Hippocampal formation (tissue), 2 donors: Measurements from ENCODE around the gene OGDHL.
A peak's percentile ranks its signal among the peaks of the same experiment; 100 is the strongest.
"Not testable (repeated sequence)": the region's sequence is repeated elsewhere in the genome, so short reads cannot be mapped to it uniquely, and the experiment has no call there.

ENCODE experiments used
- DNase-seq, 2 donors: peaks; one replicate each; lab custom pipeline; 2025; lab: John Stamatoyannopoulos, UW

The OGDHL gene

DNA sequence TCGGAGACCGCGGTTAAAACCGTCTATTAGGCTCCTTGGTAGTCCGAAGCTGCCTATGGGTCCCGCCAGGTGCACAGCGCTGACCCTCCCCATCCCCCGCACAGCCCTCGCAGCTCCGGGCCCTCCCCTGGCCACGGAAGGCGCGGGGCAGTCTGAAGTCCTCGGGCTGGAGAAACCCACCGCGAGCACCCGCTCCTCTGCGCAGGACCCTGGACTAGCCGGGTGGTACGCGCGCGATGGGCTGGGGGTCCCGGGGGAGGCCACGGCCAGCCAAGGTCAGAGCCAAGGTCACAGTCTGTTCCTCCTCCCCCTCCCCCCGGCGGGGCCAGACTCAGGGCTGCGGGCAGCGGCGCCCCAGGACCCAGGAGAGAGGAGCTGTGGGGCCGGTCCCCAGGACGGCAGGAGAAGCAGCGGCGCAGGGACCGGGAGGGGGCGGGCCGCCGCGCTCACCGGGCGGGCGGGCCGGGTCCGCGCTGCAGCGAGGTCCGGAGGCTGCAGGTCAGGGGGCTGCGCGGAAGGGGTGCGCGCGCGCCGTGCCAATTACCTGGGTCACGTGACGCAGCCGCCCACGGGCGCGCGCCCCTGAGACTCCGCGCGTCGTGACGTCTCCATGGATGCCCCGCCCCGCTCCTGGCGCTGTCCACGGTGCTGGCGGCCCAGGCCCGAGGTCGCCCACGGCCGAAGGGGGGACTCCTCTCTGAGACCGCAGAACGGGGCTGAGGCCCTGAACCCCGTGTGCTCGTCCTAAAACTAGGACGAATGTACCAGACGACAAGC, at the start of gene OGDHL:
Gene OGDHL (minus strand): TSS at position 535 of the 777 bp plus-strand sequence. CDS start 3,731 bp downstream, outside the sequence.
- peak; percentile 16 to 46 for DNase-seq

DNA sequence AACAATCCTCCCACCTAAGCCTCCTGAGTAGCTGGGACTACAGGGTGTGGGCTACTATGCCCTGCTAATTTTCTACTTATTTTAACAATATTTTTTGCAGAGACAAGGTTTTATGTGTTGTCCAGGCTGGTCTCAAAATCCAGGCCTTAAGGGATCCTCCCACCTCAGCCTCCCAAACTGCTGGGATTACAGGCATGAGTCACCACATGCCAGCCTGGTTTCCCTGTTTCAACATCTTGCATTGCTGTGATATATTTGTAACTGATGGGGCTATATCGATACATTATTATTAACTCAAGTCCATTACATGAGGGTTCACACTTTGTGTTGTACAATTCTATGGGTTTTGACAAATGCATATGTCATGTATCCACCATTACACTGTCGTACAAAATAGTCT, 41.9 kb upstream of the OGDHL start:
- DNase-seq, result no peak

DNA sequence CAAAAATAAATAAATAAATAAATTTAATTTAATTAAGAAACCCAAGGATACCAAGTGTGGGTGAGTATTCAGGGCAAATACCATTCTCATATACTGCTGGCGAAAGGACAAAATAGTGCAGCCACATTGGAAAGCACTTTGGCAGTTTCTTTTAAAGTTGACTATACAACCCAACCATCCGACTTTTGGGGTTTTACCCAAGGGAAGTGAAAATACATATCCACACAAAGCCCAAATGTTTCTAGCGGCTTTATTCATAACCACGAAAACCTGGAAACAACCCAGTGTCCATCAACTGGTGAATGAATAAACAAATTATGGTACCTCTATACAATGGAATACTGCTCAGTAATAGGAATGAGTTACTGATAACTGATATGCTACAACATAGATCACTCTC, 36.2 kb upstream of the OGDHL start:
- no peak for DNase-seq

DNA sequence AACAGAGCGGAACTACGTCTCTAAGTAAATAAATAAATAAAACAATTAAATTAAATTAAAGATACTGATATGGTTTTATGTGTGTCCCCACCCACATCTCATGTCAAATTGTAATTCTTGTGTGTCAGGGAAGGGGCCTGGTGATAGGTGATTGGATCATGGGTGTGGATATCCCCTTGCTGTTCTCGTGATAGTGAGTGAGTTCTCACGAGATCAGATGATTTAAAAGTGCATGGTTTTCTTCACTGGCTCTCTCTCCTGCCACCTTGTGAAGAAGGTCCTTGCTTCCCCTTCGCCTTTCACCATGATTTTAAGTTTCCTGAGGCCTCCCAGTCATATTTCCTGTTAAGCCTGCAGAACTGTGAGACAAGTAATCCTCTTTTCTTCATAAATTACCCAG, 29.0 kb upstream of the OGDHL start:
- DNase-seq, result no peak

DNA sequence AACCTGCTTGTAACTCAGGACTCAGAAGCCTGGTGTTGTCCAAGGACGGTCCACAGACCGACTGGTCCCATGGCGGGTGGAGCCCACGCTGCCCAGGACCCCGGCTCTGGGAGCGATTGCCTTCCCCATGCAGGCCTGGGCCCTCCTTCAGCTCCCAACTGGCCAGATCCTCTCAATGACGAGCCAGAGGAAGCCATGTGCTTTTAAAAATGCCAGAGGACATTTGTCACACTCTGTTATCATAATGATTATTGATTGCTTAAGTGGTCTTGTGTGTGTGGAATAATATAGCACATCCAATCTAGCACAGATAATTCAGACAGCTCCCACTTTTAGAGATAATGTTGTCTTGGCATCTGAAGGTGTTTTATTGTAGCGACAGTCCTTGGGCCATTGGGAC, 22.6 kb upstream of the OGDHL start:
- DNase-seq, result no peak

DNA sequence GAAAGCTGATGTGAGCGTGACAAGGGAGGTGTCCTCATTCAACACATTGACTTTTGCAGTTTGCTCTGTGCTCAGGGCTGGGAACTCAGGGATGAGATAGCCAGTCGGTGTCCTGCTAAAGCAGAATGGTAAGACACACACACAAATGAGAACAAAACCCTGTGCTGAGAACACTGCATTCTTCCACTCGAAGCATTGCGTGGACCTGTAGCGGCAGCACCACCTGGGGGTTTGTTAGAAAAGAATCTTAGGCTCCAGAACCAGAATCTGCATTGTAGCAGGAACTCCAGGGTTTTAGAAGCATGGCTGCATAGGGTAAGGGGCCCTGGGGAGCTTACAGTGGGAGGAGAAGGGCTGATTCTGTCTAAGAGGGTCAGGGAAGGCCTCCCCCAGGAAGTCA, 21.5 kb upstream of the OGDHL start:
- no peak for DNase-seq

DNA sequence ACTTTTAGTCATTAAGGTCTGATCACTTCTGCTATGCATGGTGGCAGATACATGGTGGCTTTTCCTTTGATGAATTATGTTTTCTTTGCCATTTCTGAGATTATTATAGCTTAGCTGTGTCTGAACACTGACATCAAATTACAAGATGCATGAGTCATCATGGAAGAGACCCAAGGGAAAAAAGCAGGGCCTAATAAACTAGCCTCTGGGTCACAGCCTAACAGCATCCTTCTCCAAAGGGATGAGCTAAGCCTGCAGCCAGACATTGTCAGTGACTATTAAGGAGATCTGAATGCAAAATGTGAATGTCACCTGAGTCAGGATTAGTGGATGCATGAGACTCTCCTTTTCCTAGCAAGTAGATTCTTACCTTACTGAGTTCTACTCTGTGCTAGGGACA, 19.1 kb upstream of the OGDHL start:
- no peak for DNase-seq

DNA sequence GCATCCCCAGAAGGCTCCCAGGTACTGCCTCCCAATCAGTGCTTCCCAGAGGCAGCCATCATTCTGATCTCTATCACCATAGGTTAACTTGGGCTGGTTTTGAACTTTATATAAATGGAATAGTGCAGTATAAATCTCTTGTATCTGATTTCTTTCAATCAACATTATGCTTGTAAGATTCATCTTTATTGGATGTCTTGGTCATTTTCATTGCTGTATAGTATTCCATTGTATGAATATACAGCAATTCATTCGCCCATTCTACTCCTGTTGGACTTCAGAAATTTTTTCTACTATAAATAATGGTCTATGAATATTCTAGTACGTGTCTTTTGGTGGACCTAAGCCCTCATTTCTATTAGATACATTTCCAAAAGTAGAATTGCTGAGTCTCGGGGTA, 16.1 kb upstream of the OGDHL start:
- DNase-seq, result no peak

DNA sequence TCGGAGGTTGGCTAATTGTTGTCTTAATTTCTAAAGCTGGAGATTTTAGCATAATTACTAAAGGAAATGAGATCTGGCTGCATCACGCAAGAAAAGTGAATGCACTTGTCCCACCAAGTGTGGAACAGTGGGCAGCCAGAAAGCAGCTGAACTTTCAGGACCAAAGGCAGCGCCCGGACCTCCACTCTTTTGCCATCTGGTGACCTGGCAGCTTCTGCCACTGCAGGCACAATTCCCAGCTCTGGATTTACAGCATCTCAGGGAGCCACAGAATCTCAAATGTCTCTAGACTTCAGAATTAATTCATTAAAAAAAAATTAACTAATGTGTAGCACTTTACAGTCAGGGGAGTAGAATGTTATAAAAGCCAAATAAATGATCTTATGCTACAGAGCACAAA, 14.7 kb upstream of the OGDHL start:
- DNase-seq, result no peak

DNA sequence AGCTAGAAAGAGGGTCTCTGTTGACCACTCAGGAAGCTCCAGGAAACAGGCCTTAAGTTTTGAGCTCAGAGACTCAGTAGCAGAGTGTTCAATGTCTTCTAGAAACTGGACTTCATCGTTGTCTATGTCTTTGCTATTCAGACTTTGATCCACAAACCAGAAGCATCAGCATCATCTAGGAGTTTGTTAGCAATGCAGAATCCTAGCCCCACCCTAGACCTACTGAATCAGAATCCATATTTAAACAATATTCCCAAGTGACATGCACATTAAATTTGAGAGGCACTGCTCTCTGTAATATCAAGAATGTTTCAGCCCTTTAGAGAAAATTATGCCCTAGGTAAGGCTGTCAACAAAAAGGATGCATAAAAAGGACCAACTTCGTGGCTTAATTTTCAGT, 12.9 kb upstream of the OGDHL start:
- no peak for DNase-seq

DNA sequence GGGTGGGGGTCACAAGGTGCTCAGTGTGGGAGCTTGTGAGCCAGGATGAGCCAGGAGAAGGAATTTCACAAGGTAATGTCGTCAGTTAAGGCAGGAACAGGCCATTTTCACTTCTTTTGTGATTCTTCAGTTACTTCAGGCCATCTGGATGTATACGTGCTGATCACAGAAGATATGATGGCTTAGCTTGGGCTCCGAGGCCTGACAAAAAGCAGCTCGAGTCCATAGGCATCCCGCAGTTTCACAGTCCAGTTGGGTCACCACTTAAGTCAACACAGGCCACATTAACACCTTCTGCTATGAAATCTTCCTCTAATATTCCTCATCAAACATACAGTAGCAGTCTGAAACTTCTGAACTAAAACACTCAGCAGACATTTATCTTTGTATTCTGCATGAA, 10.8 kb upstream of the OGDHL start:
- DNase-seq, result not testable (repeated sequence)

DNA sequence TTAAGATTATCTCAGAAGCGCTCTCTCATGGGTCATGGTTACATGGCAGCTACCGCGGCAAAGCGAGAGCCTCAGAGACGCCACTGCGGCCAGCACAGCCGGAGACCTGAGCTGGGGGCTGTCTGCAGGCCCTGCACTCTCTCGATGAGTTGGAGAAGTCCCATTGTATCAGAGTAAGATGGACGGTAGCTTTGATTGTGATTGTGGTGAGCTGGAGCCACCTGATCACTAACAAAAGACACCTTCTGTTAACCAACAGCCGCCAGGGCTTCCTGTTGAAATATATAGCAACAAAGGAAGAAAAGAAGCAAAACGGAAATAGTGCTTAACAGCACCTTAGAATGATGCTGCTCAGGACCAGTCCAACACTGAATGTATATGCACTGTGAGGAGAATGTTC, 8.9 kb upstream of the OGDHL start:
- not testable (repeated sequence) for DNase-seq

DNA sequence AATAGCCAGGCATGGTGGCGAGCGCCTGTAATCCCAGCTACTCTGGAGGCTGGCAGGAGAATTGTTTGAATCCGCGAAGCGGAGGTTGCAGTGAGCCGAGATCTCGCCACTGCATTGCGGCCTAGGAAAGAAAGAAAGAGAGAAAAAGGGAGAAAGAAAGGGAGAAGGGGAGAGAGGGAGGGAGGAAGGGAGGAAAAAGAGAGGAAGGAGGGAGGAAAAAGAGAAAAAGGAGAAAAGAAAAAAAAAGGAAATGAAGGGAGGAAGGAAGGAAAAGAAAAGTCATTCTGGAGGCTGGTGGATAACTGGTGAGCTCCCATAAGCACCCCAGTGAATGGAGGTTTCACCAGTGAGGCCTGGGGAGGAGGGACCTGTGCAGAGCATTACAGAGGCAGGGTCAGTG, 7.6 kb upstream of the OGDHL start:
- DNase-seq, result no peak

DNA sequence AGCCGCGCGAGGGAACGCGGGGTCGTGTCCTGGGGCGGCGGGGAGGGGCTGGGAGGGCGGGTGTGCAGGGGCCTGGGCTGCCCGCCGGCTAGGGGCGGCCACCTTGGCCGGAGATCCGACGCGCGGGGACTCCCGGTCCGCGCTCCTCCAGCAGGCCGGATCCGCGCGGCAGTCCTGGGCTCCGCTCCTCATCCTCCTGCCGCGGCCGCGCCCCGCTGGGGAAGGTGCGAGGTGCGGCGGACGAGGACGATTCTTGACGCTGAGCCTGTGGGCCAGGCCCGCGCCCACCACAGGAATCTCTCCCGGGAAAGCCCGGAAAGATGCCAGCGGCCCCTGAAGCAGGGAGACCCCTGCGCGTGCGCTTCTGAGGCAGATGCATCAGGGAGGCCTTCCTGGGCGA, 6.6 kb upstream of the OGDHL start:
- no peak for DNase-seq

DNA sequence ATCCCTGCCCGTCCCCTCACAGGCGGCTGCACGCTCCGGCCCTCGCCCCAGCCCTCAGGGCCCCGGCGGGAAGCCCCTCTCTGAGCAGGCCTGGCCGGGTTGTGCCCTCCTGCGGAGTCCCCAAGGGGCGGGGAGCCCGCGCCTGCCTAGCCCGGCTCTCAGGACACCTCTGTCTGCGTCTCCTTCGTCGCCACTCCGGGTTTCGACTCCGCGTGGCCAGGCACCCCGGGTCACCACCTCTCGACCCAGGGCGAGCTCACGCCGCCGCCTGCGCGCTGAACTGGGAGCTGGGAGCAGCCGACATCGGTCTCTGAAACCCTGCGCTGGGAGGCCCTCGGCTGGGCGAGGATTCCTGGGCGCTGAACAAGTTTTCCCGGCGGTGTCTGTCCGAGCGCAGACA, 6.2 kb upstream of the OGDHL start:
- no peak for DNase-seq

DNA sequence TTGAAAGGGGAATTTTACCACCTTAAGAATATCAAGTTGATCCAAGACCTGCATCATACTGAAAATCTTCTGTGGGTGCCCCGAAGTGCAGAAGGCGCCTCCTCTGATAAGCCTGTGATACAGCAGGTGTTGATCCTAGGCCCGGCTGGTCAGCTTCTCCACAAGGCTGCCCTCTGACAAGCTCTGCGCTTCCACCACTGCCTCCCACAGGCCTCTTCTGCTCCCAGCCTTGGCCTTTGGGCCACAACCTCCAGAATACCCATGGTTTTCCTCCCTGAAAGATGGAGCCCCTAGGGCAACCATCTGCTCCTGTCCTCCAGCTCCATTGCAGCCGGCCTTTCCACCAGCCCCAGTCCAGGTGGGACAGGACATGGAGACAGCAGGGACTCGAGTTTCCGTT, 5.6 kb upstream of the OGDHL start:
- DNase-seq, result no peak

DNA sequence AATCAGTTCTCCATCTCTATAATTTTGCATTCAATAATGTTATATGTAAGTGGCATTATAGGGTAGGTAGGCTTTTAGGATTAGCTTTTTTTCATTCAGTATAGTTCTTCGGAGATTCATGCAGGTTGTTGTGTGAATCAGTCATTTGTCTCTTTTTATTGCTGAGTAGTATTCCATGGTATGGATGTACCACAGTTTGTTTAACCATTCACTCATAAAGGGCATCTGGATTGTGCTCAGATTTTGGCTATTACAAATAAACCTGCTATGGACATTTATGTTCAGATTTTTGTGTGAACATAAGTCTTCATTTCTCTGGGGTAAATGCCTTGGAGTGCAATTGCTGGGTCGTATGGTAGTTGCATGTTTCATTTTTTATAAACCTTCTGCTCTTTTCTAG, 4.4 kb upstream of the OGDHL start:
- DNase-seq, result no peak

DNA sequence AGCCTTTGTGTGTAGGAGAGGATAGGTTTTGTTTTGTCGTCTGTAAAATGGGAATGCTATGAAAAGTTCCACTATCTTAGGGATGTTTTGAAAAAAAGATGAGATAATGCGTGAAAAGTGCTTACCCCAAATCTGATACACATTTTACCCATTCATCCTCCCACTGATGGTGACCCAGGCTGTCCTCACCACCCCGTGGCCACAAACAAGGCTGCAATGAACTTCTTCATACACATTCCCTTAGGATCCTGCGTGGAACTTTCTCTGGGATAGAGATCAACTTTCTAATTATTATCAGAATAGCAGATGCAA, 399 bp upstream of the OGDHL start:
- no peak for DNase-seq

DNA sequence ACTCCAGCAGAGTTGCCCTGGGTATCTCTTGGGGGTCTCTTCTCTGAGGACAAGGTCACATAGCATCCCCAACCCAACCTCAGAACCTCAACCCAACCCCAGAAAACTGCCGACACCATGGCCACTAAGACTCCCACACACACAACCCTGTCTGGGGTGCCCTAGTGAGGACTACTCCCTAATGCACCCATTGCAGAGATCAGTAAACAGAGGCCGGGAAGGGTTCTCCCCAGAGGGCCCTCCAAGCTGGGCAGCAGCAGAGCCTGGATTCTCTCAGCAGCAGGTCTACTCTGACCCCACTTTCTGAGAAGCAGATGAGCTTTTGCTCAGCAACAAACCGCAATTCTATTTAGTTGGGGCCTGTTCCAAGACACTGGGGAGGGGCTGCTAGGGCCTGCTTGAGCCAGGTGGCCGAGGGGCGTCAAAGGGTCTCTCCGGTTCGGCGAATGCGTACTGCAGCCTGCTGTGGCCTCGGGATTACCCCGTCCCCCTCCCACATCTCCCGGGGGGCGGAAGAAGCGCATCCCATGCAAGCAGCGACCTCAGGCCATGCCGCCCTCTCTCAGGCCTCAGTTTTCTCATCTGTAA, 828 bp downstream of the OGDHL start:
- no peak for DNase-seq

DNA sequence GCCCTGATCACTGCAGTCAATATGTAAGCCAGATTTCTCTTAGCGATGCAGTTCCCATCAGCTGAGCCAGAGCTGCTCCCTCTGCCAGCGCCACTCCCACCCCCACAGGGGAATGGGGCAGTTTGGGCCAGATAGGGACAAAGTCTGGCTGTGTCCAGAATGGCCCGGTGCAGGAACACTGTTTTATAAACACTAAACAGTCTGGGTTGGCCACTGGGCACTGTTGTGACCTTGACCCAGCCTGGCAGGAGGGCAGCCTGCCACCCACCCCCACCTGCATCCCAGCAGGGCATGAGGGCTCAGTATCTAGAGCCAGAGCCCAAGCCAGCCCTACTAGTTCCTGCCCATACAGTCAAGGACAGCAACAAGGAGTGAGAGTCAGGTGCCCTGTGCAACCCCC, 1.3 kb downstream of the OGDHL start:
- no peak for DNase-seq

DNA sequence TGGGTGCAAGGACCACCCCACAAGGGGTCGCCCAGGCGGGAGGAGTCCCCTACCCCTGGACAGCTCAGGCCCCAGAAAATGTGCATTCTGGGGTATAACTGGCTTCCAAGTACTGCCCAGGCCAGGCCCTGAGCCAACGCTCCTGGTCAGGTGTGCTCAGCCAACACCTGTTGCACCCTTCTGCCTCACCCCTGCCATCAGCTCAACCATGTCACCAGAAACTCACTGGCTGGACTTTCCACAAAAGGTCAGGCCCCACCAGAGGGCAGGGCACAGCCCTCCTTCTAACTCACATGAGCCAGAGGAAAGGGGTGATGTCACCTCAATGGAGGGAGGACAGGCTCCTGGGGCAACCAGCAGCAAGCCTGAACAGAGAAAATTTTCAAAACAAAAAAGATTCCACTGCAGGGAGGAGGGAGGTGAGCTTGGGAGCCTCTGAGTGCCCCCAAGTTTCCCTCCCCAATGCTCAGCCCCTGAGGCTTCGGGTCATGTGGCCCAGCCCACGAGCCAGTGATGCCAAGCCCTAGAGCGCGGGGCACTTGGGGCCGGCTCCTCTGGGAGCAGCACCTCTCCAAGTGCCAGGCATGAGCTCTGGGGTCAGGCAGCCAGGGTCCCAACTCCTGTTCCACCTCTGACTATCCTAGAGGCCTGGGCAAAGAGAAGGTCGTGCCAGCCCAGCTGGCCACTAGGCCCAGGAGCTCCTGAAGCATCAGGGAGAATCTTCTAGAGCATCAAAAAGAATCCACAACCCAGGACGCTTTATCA, 2.2 kb downstream of the OGDHL start:
- DNase-seq, result no peak

DNA sequence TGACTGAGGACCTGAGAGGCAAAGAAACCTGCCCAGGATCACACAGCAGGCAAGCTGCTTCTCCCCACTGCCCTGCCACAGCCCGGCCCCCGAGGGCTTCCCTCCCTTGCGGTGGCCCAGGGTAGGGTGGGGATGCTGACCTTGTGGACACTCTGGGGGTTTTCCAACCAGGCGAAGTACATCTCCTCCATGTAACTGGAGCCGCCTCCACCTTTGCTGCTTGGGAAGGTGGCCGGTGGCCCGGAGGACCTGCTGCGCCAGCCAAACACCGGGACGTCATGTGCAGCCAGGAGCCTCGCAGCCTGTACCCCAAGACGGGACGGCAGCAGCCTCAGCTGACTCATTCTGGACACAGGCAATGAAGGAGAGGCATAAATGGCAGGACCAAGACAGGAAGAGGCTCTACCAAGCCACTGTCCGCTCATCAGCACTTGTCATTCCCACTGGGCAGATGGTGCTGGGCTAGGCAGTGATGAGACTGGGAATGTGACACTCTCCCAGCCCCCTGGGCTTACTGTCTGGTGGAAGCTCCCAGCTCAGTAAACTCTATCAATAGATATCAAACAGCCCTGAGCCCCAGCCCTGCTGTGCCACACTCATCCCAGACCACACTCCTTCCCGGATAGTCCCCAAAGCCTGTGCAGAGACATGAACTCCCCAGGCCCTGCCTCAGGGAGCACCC, 3.7 kb downstream of the OGDHL start:
- DNase-seq, result no peak

DNA sequence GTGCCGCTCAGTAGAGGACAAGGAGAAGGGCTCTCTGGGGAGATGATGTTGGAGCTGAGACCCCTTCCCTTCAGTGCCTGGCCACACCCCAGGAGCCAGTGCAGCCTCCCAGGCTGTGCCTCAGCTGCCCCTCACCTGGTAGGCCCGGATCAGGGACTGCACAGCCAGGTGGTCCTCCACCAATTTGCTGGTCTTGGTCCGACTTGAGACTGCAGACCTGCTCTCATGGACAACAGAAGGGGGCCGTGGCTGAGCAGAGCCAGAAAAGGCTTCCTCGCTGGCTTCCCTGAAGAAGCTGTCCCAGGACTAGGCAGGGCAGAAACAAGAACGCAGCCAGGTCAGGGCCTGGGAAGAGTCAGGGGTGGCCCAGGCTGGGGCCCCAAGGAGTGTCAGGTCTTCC, 5.5 kb downstream of the OGDHL start:
- no peak for DNase-seq
